ENCODE data around the gene NTRK2.

The NTRK2 gene

GRCh38 chr9:84917366-84918070 is 248.0 kb downstream of the NTRK2 start:
- Histone ChIP-seq H3K9ac (ENCODE audit: low read depth, low read length) (no peak overlapping the region), H3K4me2 (ENCODE audit: insufficient read depth, low read length) (no peak overlapping the region), H3K27ac (ENCODE audit: low read length) (no peak overlapping the region), H3K9me3 (ENCODE audit: insufficient read depth, low read length, severe bottlenecking) (no peaks in the 10 kb centered on the region), H3K36me3 (ENCODE audit: insufficient read depth, low read length) (no peaks in the 10 kb centered on the region), H2AFZ (ENCODE audit: low read depth, low read length) (no peak overlapping the region), H4K20me1 (ENCODE audit: insufficient read depth, low read length) (no peaks in the 10 kb centered on the region), H3K79me2 (ENCODE audit: insufficient read depth, low read length) (no peaks in the 10 kb centered on the region), H3K27me3 (ENCODE audit: insufficient read depth, low read length, poor library complexity) (no peaks in the 10 kb centered on the region), H3K4me1 (ENCODE audit: insufficient read depth, low read length) (no peaks in the 10 kb centered on the region), H3K4me3 (ENCODE audit: low read depth in 1 of 2, low read length in 2 of 2) (no peak overlapping the region)
- TF ChIP-seq CTCF (IDR thresholded peaks at IDR 0.05; ENCODE audit: borderline replicate concordance, extremely low read depth, low read length, poor library complexity, severe bottlenecking) (no peak), EZH2 (IDR thresholded peaks at IDR 0.05; ENCODE audit: borderline replicate concordance, low read depth, low read length, severe bottlenecking) (no peak)
- no peak for ATAC-seq (ENCODE audit: insufficient read depth, low read depth)
- no peak for DNase-seq

- no peak for ATAC-seq (ENCODE audit: insufficient read depth, low read depth)
- no peaks in the 10 kb centered on the region for H3K36me3 ChIP-seq (ENCODE audit: insufficient read depth, low read length)
- H2AFZ ChIP-seq (ENCODE audit: low read depth, low read length): no peak overlapping the region
- no peak overlapping the region for H3K4me3 ChIP-seq (ENCODE audit: low read depth in 1 of 2, low read length in 2 of 2)
- H3K9ac ChIP-seq (ENCODE audit: low read depth, low read length): no peak overlapping the region
- H3K27ac ChIP-seq (ENCODE audit: low read length): no peak overlapping the region
- no peaks in the 10 kb centered on the region for H4K20me1 ChIP-seq (ENCODE audit: insufficient read depth, low read length)
- no peaks in the 10 kb centered on the region for H3K4me1 ChIP-seq (ENCODE audit: insufficient read depth, low read length)
- no peaks in the 10 kb centered on the region for H3K79me2 ChIP-seq (ENCODE audit: insufficient read depth, low read length)
- no peaks in the 10 kb centered on the region for H3K27me3 ChIP-seq (ENCODE audit: insufficient read depth, low read length, poor library complexity)
- H3K9me3 ChIP-seq (ENCODE audit: insufficient read depth, low read length, severe bottlenecking): no peaks in the 10 kb centered on the region
- H3K4me2 ChIP-seq (ENCODE audit: insufficient read depth, low read length): no peak overlapping the region
- no peak for DNase-seq
- no peak for TF ChIP-seq EZH2 (IDR thresholded peaks at IDR 0.05; ENCODE audit: borderline replicate concordance, low read depth, low read length, severe bottlenecking)
- no peak for TF ChIP-seq CTCF (IDR thresholded peaks at IDR 0.05; ENCODE audit: borderline replicate concordance, extremely low read depth, low read length, poor library complexity, severe bottlenecking)
These were observed 249.9 kb downstream of the NTRK2 start for GRCh38 chr9:84919440-84919839.

GRCh38 chr9:84921175-84921574 is 251.6 kb downstream of the NTRK2 start:
- H3K27me3 ChIP-seq (ENCODE audit: insufficient read depth, low read length, poor library complexity): no peaks in the 10 kb centered on the region
- ATAC-seq (ENCODE audit: insufficient read depth, low read depth): no peak

More at GRCh38 chr9:84921175-84921574, 251.6 kb downstream of the NTRK2 start:
- Histone ChIP-seq H3K27ac (ENCODE audit: low read length) (no peak overlapping the region), H3K9ac (ENCODE audit: low read depth, low read length) (no peak overlapping the region), H3K4me1 (ENCODE audit: insufficient read depth, low read length) (no peaks in the 10 kb centered on the region), H2AFZ (ENCODE audit: low read depth, low read length) (no peak overlapping the region), H3K4me3 (ENCODE audit: low read depth in 1 of 2, low read length in 2 of 2) (no peak overlapping the region), H3K36me3 (ENCODE audit: insufficient read depth, low read length) (no peaks in the 10 kb centered on the region), H4K20me1 (ENCODE audit: insufficient read depth, low read length) (no peaks in the 10 kb centered on the region), H3K9me3 (ENCODE audit: insufficient read depth, low read length, severe bottlenecking) (no peaks in the 10 kb centered on the region), H3K79me2 (ENCODE audit: insufficient read depth, low read length) (no peaks in the 10 kb centered on the region), H3K4me2 (ENCODE audit: insufficient read depth, low read length) (no peak overlapping the region)
- no peak for TF ChIP-seq CTCF (IDR thresholded peaks at IDR 0.05; ENCODE audit: borderline replicate concordance, extremely low read depth, low read length, poor library complexity, severe bottlenecking)
- no peak for TF ChIP-seq EZH2 (IDR thresholded peaks at IDR 0.05; ENCODE audit: borderline replicate concordance, low read depth, low read length, severe bottlenecking)
- DNase-seq: no peak
